H9 (cell line): ENCODE results near the gene TMEM123. TPM values are rescaled to one million over a fixed set of nuclear protein-coding genes. Genes with fewer than 3 reads are reported as not detected.

Experiments used
- DNase-seq: peaks from one replicate; pipeline ENCODE4 v3.0.0-alpha.2; 2017
- H2AFZ ChIP-seq: one replicate; pipeline ENCODE4 v1.6.1; 2013; ENCODE audit warnings: mild to moderate bottlenecking, low read length, control low read depth, moderate library complexity
- H2AK5ac ChIP-seq: 2 replicates; pipeline ENCODE4 v1.6.1; 2013; ENCODE audit warnings: low read length, control low read depth, mixed read lengths; ENCODE audit not compliant: insufficient read length
- H2BK120ac ChIP-seq: one replicate; pipeline ENCODE4 v1.6.1; 2013; ENCODE audit warnings: low read depth, mild to moderate bottlenecking, low read length, control low read depth, inconsistent platforms; ENCODE audit not compliant: poor library complexity, severe bottlenecking
- H2BK12ac ChIP-seq: 2 replicates; pipeline ENCODE4 v1.6.1; 2013; ENCODE audit warnings: low read length, control low read depth, mixed read lengths, low read depth; ENCODE audit not compliant: insufficient read length
- H2BK15ac ChIP-seq: 2 replicates; pipeline ENCODE4 v1.6.1; 2013; ENCODE audit warnings: low read depth, low read length, control low read depth
- H2BK20ac ChIP-seq: one replicate; pipeline ENCODE4 v1.6.1; 2013; ENCODE audit warnings: low read depth, mild to moderate bottlenecking, low read length, control low read depth, inconsistent platforms; ENCODE audit not compliant: poor library complexity, severe bottlenecking
- H2BK5ac ChIP-seq: 2 replicates; pipeline ENCODE4 v1.6.1; 2013; ENCODE audit warnings: low read length, control low read depth, mixed read lengths; ENCODE audit not compliant: insufficient read length
- H3K14ac ChIP-seq: 2 replicates; pipeline ENCODE4 v1.6.1; 2013; ENCODE audit warnings: low read length, control low read depth; ENCODE audit not compliant: insufficient read depth
- H3K18ac ChIP-seq: 2 replicates; pipeline ENCODE4 v1.6.1; 2013; ENCODE audit warnings: low read depth, mild to moderate bottlenecking, mixed read lengths, low read length, control low read depth; ENCODE audit not compliant: insufficient read length
- H3K23ac ChIP-seq: 2 replicates; pipeline ENCODE4 v1.6.1; 2013; ENCODE audit warnings: low read length, control low read depth, mixed read lengths, low read depth; ENCODE audit not compliant: insufficient read length
- H3K23me2 ChIP-seq: 2 replicates; pipeline ENCODE4 v1.6.1; 2013; ENCODE audit warnings: low read depth, mild to moderate bottlenecking, mixed read lengths, low read length, control low read depth; ENCODE audit not compliant: insufficient read length, poor library complexity, severe bottlenecking
- H3K27ac ChIP-seq: 2 replicates; pipeline ENCODE4 v1.5.1; 2013; ENCODE audit warnings: low read length, control low read depth, mixed read lengths, low read depth; ENCODE audit not compliant: insufficient read length
- H3K27me3 ChIP-seq: 2 replicates; pipeline ENCODE4 v1.6.1; 2013; ENCODE audit warnings: low read length, control low read depth, inconsistent platforms; ENCODE audit not compliant: insufficient read depth
- H3K4ac ChIP-seq: 2 replicates; pipeline ENCODE4 v1.6.1; 2013; ENCODE audit warnings: low read depth, mild to moderate bottlenecking, control low read depth, inconsistent platforms, low read length, moderate library complexity
- H3K4me1 ChIP-seq: 2 replicates; pipeline ENCODE4 v1.6.1; 2013; ENCODE audit warnings: low read length, control low read depth, inconsistent platforms; ENCODE audit not compliant: insufficient read depth
- H3K4me2 ChIP-seq: 2 replicates; pipeline ENCODE4 v1.6.1; 2013; ENCODE audit warnings: low read length, control low read depth, mixed read lengths; ENCODE audit not compliant: insufficient read length, insufficient read depth
- H3K56ac ChIP-seq: 2 replicates; pipeline ENCODE4 v1.6.1; 2013; ENCODE audit warnings: low read depth, mild to moderate bottlenecking, mixed read lengths, low read length, control low read depth; ENCODE audit not compliant: insufficient read length
- H3K79me1 ChIP-seq: 2 replicates; pipeline ENCODE4 v1.6.1; 2013; ENCODE audit warnings: low read depth, mild to moderate bottlenecking, moderate library complexity, low read length, control low read depth, inconsistent platforms; ENCODE audit not compliant: insufficient read depth, poor library complexity, severe bottlenecking
- H3K79me2 ChIP-seq: 2 replicates; pipeline ENCODE4 v1.6.1; 2013; ENCODE audit warnings: low read length, control low read depth, inconsistent platforms; ENCODE audit not compliant: insufficient read depth
- H3K9ac ChIP-seq: 2 replicates; pipeline ENCODE4 v1.6.1; 2013; ENCODE audit warnings: low read length, control low read depth, mixed read lengths; ENCODE audit not compliant: insufficient read length; ENCODE audit errors: extremely low read depth
- H3K9me3 ChIP-seq: one replicate; pipeline ENCODE4 v1.6.1; 2013; ENCODE audit warnings: low read depth, low read length, inconsistent platforms; ENCODE audit not compliant: control insufficient read depth
- H3T11ph ChIP-seq: one replicate; pipeline ENCODE4 v1.6.1; 2013; ENCODE audit warnings: mild to moderate bottlenecking, low read length, control low read depth, inconsistent platforms
- H4K20me1 ChIP-seq: one replicate; pipeline ENCODE4 v1.6.1; 2013; ENCODE audit not compliant: control insufficient read depth, insufficient read length, insufficient read depth
- H4K5ac ChIP-seq: 2 replicates; pipeline ENCODE4 v1.6.1; 2013; ENCODE audit warnings: low read depth, mild to moderate bottlenecking, mixed read lengths, low read length, control low read depth; ENCODE audit not compliant: insufficient read length
- H4K8ac ChIP-seq: replicated peaks from 2 replicates; pipeline ENCODE4 v1.6.1; 2013; ENCODE audit warnings: low read length, control low read depth, mixed read lengths, low read depth; ENCODE audit not compliant: insufficient read length
- H4K91ac ChIP-seq: 2 replicates; pipeline ENCODE4 v1.6.1; 2013; ENCODE audit warnings: low read depth, mild to moderate bottlenecking, moderate library complexity, mixed read lengths, low read length, control low read depth; ENCODE audit not compliant: insufficient read length
- H3K27ac Mint-ChIP-seq, 3 experiments: 2 replicates in 2 of 3; 3 replicates in 1 of 3; pipeline ENCODE4 v1.8.0; 2020 to 2021; ENCODE audit warnings: mixed read lengths in 3 of 3, mild to moderate bottlenecking in 1 of 3, moderate library complexity in 1 of 3
- H3K27me3 Mint-ChIP-seq: 2 replicates; pipeline ENCODE4 v1.8.0; 2021; ENCODE audit warnings: low read depth, mild to moderate bottlenecking, moderate library complexity, mixed read lengths
- H3K36me3 Mint-ChIP-seq, 3 experiments: 2 replicates in 2 of 3; 3 replicates in 1 of 3; pipeline ENCODE4 v1.8.0; 2020 to 2021; ENCODE audit warnings: low read depth in 3 of 3, mixed read lengths in 3 of 3; ENCODE audit not compliant: insufficient read depth in 1 of 3
- H3K4me1 Mint-ChIP-seq, 2 experiments: 2 replicates each; pipeline ENCODE4 v1.8.0; 2020; ENCODE audit warnings: mixed read lengths in 2 of 2
- H3K4me3 Mint-ChIP-seq, 2 experiments: 2 replicates in 1 of 2; 3 replicates in 1 of 2; pipeline ENCODE4 v1.8.0; 2020 to 2021; ENCODE audit warnings: mild to moderate bottlenecking in 2 of 2, mixed read lengths in 2 of 2, moderate library complexity in 1 of 2
- H3K9me3 Mint-ChIP-seq, 2 experiments: 2 replicates in 1 of 2; 3 replicates in 1 of 2; pipeline ENCODE4 v1.8.0; 2020; ENCODE audit warnings: mild to moderate bottlenecking in 2 of 2, mixed read lengths in 2 of 2, moderate library complexity in 1 of 2
- total RNA-seq: library from RNA; stranded (reverse); gene quantifications from 2 replicates; pipeline ENCODE4 v1.2.1, GENCODE V29; 2021
- TF ChIP-seq, protein P1 (sequence below): fragments of 200-600 bp; sonication (generic); conservative IDR thresholded peaks from 3 replicates; pipeline ENCODE4 v1.8.0; 2021; ENCODE audit warnings: antibody characterized with exemption, mild to moderate bottlenecking

The TMEM123 gene
- total RNA-seq, 1 experiment from 2014 or later, result 76.7 TPM

DNA sequence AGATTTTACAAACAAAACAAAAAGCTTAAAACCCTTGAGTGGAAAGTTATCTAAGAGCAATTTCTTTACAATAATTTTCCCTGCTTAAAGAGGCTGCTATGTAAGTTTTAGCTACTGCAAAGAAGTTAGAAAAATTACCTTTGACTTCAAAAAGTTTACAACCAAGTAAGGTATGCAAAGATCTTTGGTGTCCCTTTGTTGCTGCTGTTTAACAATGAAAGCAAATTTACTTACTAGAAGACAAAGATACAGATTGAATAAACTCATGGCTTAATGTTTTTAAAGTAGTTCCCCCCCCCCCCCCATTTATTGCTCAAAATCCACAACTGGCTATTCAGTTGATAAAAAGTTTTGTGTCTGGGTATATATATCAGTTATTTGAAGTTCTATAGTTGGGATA, 26.0 kb downstream of the TMEM123 start:
- H3K9me3 Mint-ChIP-seq, result peaks cover 0 to 4% of the 10 kb centered on the region in 2 experiments; a peak in 1 of 5 replicates
- Histone ChIP-seq H3K14ac (no peak overlapping the region), H3K4me2 (no peak overlapping the region), H3K23me2 (no peaks in the 10 kb centered on the region), H2BK20ac (no peak overlapping the region), H3K79me1 (no peaks in the 10 kb centered on the region), H3K79me2 (no peaks in the 10 kb centered on the region), H4K8ac (no peak overlapping the region), H2BK5ac (no peak overlapping the region), H3K4me1 (peaks cover 4% of the 10 kb centered on the region; the same call in 1 of the 2 replicates), H3K56ac (no peak overlapping the region), H2BK120ac (no peak overlapping the region), H3K9ac (no peak overlapping the region), H2BK15ac (no peak overlapping the region), H2AK5ac (no peak overlapping the region), H4K5ac (no peak overlapping the region), H3K4ac (no peak overlapping the region), H3T11ph (no peak overlapping the region), H3K27ac (no peak overlapping the region), H3K9me3 (no peaks in the 10 kb centered on the region), H4K20me1 (no peaks in the 10 kb centered on the region), H3K23ac (no peak overlapping the region), H2AFZ (no peak overlapping the region), H2BK12ac (no peak overlapping the region), H4K91ac (no peak overlapping the region), H3K27me3 (no peaks in the 10 kb centered on the region), H3K18ac (no peak overlapping the region)
- no peak overlapping the region for H3K27ac Mint-ChIP-seq
- no peaks in the 10 kb centered on the region for H3K27me3 Mint-ChIP-seq
- TF ChIP-seq, protein P1, sequence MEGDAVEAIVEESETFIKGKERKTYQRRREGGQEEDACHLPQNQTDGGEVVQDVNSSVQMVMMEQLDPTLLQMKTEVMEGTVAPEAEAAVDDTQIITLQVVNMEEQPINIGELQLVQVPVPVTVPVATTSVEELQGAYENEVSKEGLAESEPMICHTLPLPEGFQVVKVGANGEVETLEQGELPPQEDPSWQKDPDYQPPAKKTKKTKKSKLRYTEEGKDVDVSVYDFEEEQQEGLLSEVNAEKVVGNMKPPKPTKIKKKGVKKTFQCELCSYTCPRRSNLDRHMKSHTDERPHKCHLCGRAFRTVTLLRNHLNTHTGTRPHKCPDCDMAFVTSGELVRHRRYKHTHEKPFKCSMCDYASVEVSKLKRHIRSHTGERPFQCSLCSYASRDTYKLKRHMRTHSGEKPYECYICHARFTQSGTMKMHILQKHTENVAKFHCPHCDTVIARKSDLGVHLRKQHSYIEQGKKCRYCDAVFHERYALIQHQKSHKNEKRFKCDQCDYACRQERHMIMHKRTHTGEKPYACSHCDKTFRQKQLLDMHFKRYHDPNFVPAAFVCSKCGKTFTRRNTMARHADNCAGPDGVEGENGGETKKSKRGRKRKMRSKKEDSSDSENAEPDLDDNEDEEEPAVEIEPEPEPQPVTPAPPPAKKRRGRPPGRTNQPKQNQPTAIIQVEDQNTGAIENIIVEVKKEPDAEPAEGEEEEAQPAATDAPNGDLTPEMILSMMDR, result no peak
- no peak overlapping the region for H3K4me3 Mint-ChIP-seq
- H3K36me3 Mint-ChIP-seq, result peaks cover 7 to 15% (median 7%) of the 10 kb centered on the region in 3 experiments; a peak in 6 of 7 replicates
- no peak for DNase-seq
- H3K4me1 Mint-ChIP-seq, result peaks cover 11 to 17% of the 10 kb centered on the region in 2 experiments
